HG02884 (cell line): Measurements from ENCODE around the gene OGT.
"Not testable (repeated sequence)": the region's sequence is repeated elsewhere in the genome, so short reads cannot be mapped to it uniquely, and the experiment has no call there.

Source experiments
- ATAC-seq: cut with Tn5 transposase; IDR thresholded peaks from one replicate; pipeline ENCODE4 v1.9.1; 2021; ENCODE audit warnings: mild to moderate bottlenecking, moderate library complexity; ENCODE audit not compliant: unreplicated experiment

OGT gene

GRCh38 chrX:71579990-71580380 lies 47.1 kb downstream of the OGT start:
- no peak for ATAC-seq

GRCh38 chrX:71581210-71581609 lies 48.3 kb downstream of the OGT start:
- no peak for ATAC-seq

GRCh38 chrX:71586929-71587328 lies 54.0 kb downstream of the OGT start:
- no peak for ATAC-seq

GRCh38 chrX:71593210-71593609 lies 60.3 kb downstream of the OGT start:
- ATAC-seq = not testable (repeated sequence)

GRCh38 chrX:71599965-71600364 lies 67.1 kb downstream of the OGT start:
- no peak for ATAC-seq

DNA sequence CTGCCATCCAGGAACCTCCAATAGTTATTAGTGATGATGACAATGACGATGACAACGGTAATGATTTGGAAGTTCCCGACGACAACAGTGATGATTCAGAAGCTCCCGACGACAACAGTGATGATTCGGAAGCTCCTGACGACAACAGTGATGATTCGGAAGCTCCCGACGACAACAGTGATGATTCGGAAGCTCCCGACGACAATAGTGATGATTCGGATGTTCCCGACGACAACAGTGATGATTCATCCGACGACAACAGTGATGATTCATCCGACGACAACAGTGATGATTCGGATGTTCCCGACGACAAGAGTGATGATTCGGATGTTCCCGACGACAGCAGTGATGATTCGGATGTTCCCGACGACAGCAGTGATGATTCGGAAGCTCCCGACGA lies 70.7 kb downstream of the OGT start:
- no peak for ATAC-seq

GRCh38 chrX:71604141-71604540 lies 71.2 kb downstream of the OGT start:
- no peak for ATAC-seq

DNA sequence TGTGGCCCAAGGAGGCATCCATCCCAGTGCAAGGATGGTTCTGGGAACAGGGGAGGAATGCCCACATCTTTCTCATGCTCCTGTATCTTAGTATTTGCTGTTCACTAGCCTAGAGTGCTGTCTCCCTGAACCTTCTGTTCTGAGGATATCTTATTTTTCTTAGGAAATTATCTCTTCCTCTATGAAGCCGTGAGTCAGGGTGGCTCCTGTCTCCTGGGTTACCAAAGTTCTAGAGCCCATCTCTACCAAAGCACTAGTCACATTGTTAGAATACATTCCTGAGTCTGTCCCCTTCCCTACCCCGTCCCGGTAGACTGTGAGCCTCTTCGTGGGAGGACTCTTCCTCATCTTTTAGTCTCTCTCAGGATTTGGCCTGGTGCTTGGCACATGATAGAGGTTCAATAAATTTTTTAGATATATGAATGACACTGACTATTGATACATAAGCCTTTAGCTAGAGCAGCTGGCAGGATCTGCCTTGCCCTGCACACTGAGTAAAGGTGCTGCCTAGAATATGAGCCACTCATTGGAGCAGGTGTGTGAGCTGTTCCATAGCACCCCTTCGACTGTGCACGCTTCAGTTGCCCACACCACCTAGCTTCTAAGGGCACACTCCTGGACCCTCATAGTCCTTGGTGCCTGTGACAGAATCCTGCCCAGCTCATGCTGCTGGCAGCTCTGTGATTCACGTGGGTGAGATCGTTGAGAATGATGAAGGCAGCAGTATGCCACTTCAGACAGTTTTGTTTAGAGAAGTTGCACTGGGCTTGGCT lies 72.1 kb downstream of the OGT start:
- no peak for ATAC-seq

- no peak for ATAC-seq
Observed at GRCh38 chrX:71606536-71607216, 73.8 kb downstream of the OGT start.

GRCh38 chrX:71607488-71607887 lies 74.6 kb downstream of the OGT start:
- no peak for ATAC-seq

- ATAC-seq = no peak
Observed at GRCh38 chrX:71609095-71609750, 76.3 kb downstream of the OGT start.

- ATAC-seq = not testable (repeated sequence)
Observed at GRCh38 chrX:71611736-71612135, 78.8 kb downstream of the OGT start.

GRCh38 chrX:71612256-71612655 lies 79.4 kb downstream of the OGT start:
- no peak for ATAC-seq

DNA sequence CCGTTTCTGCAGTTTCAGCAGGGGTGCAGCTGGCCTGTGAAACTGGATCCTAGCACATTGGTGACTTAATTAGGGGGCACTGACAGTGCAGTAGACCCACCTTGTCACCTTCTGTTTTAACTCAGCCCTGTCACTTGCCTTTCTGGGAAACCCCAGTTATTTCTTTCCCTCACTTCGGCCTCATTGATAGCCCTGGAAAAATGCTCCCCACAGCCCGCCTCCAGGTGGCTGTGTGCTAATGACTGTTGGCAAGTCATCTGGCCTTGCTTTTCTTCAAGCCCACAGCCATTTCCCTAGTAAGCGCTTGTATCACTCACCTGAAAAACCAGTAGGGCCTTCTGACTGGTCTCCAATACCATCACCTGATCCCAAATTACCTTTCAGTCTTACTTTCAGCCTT lies 82.2 kb downstream of the OGT start:
- no peak for ATAC-seq

- no peak for ATAC-seq
Observed at GRCh38 chrX:71615954-71616353, 83.0 kb downstream of the OGT start.

GRCh38 chrX:71616672-71617529 lies 84.0 kb downstream of the OGT start:
- ATAC-seq = no peak

- ATAC-seq = no peak
Observed at GRCh38 chrX:71617742-71618141, 84.8 kb downstream of the OGT start.

DNA sequence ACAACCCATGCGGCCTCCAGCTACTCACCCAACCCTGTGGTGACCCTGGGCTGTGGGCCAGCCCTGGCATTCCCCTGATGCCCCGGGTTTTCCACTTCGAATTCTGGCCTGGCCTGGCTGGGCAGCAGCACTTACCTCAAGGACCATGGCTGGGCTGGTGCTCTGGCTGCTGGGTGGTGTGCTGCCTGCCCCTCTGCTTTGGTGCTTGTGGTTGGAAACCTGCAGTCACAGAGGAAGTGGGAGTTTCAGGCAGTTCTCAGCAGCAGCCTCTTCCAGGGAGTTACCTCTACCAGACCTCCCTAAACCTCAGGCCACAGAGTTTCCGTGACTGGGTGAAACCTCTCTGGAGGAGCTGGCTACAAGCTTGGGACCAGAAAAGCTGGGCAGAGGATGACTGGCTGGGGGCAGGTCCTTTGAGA lies 85.4 kb downstream of the OGT start, which contains the start of gene CXCR3:
Gene CXCR3, minus strand, starts transcription at position 209 of the 419 bp plus-strand sequence. Its CDS starts 62 bp downstream, at position 147.
- peak; percentile 62 for ATAC-seq

GRCh38 chrX:71618787-71619186 lies 85.9 kb downstream of the OGT start:
- ATAC-seq = no peak

DNA sequence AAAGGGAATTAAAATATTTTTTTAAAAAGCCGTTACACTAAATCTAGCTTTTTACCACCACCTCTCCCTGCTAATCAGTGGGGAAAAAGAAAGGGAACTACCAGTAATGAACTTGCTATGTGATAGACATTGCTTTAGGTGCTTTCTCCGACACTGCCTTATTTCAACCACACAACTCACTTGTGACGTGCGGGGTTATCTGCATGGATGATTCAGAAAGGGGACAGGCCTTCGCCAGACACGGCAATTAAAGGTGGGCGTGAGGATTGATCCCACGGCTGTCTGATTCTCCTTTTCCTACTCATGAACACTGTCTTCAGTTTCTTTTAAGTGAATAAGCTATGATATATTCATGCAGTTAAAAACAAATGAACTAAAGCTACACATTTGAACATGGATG lies 86.3 kb downstream of the OGT start:
- ATAC-seq = no peak

DNA sequence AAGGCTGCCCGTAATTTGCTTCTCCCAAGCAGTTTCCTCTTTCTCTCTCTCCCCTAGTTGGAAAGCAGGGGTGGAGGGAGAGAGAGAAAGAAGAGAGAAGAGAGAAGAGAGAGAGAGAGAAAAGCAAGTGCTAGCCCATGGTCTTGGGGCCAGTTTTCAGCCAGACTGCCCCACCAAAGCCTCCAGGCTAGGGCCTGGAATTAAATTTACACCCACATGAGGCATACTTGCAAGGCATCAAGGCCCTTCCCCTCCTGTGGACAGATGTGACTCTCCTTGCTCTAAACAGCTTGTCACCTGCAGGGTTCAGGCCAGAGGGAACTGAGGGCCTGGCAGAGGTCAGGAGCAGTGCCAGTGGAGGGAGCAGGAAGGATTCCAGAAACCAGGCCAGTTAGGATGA lies 87.1 kb downstream of the OGT start:
- no peak for ATAC-seq
